ENCODE results near the gene HOXA4. TPM values are rescaled to one million over a fixed set of nuclear protein-coding genes. Genes with fewer than 3 reads are reported as not detected.
A peak's percentile ranks its signal among the peaks of the same experiment; 100 is the strongest.

HOXA4 gene
- total RNA-seq, 1 experiment from 2014 or later = 1.5 TPM

GRCh38 chr7:27132214-27132613, 1.7 kb upstream of the HOXA4 start:
- H3K9me3 ChIP-seq = no peaks in the 10 kb centered on the region
- H3K36me3 ChIP-seq = peaks cover 10% of the 10 kb centered on the region; the same call in 1 of the 2 replicates
- no peak overlapping the region for H3K4me3 ChIP-seq
- no peaks in the 10 kb centered on the region for H3K27me3 ChIP-seq
- no peak for DNase-seq

GRCh38 chr7:27131390-27131819, 848 bp upstream of the HOXA4 start:
- peaks cover 10% of the 10 kb centered on the region; the same call in 1 of the 2 replicates for H3K36me3 ChIP-seq
- no peaks in the 10 kb centered on the region for H3K27me3 ChIP-seq
- H3K4me3 ChIP-seq = peak overlapping the region; percentile 66
- H3K9me3 ChIP-seq = no peaks in the 10 kb centered on the region
- no peak for DNase-seq

GRCh38 chr7:27129729-27130539, 623 bp downstream of the HOXA4 start:
- no peaks in the 10 kb centered on the region for H3K27me3 ChIP-seq
- H3K36me3 ChIP-seq = peaks cover 10% of the 10 kb centered on the region; the same call in 1 of the 2 replicates
- H3K9me3 ChIP-seq = no peaks in the 10 kb centered on the region
- DNase-seq = peak; percentile 63
- H3K4me3 ChIP-seq = peak overlapping the region; percentile 66

GRCh38 chr7:27128776-27129728, 1.5 kb downstream of the HOXA4 start:
- H3K4me3 ChIP-seq = peak overlapping the region; percentile 66
- H3K9me3 ChIP-seq = no peaks in the 10 kb centered on the region
- no peak for DNase-seq
- peaks cover 10% of the 10 kb centered on the region; the same call in 1 of the 2 replicates for H3K36me3 ChIP-seq
- no peaks in the 10 kb centered on the region for H3K27me3 ChIP-seq

GRCh38 chr7:27128034-27128433, 2.5 kb downstream of the HOXA4 start:
- Histone ChIP-seq H3K4me3 (no peak overlapping the region), H3K36me3 (peaks cover 10% of the 10 kb centered on the region; the same call in 1 of the 2 replicates), H3K27me3 (no peaks in the 10 kb centered on the region), H3K9me3 (no peaks in the 10 kb centered on the region)
- DNase-seq = no peak

GRCh38 chr7:27126596-27127327, 3.8 kb downstream of the HOXA4 start:
- DNase-seq = no peak
- no peaks in the 10 kb centered on the region for H3K9me3 ChIP-seq
- H3K4me3 ChIP-seq = no peak overlapping the region
- no peaks in the 10 kb centered on the region for H3K27me3 ChIP-seq
- H3K36me3 ChIP-seq = peaks cover 10% of the 10 kb centered on the region; the same call in 1 of the 2 replicates

GRCh38 chr7:27125986-27126394, 4.6 kb downstream of the HOXA4 start:
- H3K36me3 ChIP-seq = peaks cover 10% of the 10 kb centered on the region; the same call in 1 of the 2 replicates
- no peaks in the 10 kb centered on the region for H3K27me3 ChIP-seq
- no peaks in the 10 kb centered on the region for H3K9me3 ChIP-seq
- H3K4me3 ChIP-seq = no peak overlapping the region
- no peak for DNase-seq

GRCh38 chr7:27124902-27125689, 5.5 kb downstream of the HOXA4 start:
- H3K36me3 ChIP-seq = peaks cover 10% of the 10 kb centered on the region; the same call in 1 of the 2 replicates
- no peak for DNase-seq
- H3K27me3 ChIP-seq = no peaks in the 10 kb centered on the region
- H3K9me3 ChIP-seq = no peaks in the 10 kb centered on the region
- no peak overlapping the region for H3K4me3 ChIP-seq

- DNase-seq = no peak
- Histone ChIP-seq H3K4me3 (no peak overlapping the region), H3K27me3 (no peaks in the 10 kb centered on the region), H3K36me3 (peaks cover 9% of the 10 kb centered on the region; the same call in 1 of the 2 replicates), H3K9me3 (no peaks in the 10 kb centered on the region)
Observed at GRCh38 chr7:27124096-27124901, 6.3 kb downstream of the HOXA4 start.

GRCh38 chr7:27123477-27124053, 7.0 kb downstream of the HOXA4 start:
- H3K36me3 ChIP-seq = peaks cover 2% of the 10 kb centered on the region; the same call in 1 of the 2 replicates
- H3K27me3 ChIP-seq = no peaks in the 10 kb centered on the region
- no peak overlapping the region for H3K4me3 ChIP-seq
- no peaks in the 10 kb centered on the region for H3K9me3 ChIP-seq
- no peak for DNase-seq

GRCh38 chr7:27123007-27123476, 7.5 kb downstream of the HOXA4 start:
- H3K27me3 ChIP-seq = no peaks in the 10 kb centered on the region
- H3K4me3 ChIP-seq = no peak overlapping the region
- H3K36me3 ChIP-seq = no peaks in the 10 kb centered on the region
- DNase-seq = no peak
- no peaks in the 10 kb centered on the region for H3K9me3 ChIP-seq

- Histone ChIP-seq H3K36me3 (no peaks in the 10 kb centered on the region), H3K4me3 (no peak overlapping the region), H3K27me3 (no peaks in the 10 kb centered on the region), H3K9me3 (no peaks in the 10 kb centered on the region)
- no peak for DNase-seq
Observed at GRCh38 chr7:27122077-27122910, 8.3 kb downstream of the HOXA4 start.

GRCh38 chr7:27121684-27122076, 8.9 kb downstream of the HOXA4 start:
- no peak for DNase-seq
- H3K9me3 ChIP-seq = no peaks in the 10 kb centered on the region
- H3K36me3 ChIP-seq = no peaks in the 10 kb centered on the region
- no peaks in the 10 kb centered on the region for H3K27me3 ChIP-seq
- H3K4me3 ChIP-seq = no peak overlapping the region

GRCh38 chr7:27119412-27119911, 11.1 kb downstream of the HOXA4 start:
- H3K9me3 ChIP-seq = no peaks in the 10 kb centered on the region
- no peaks in the 10 kb centered on the region for H3K36me3 ChIP-seq
- no peak for DNase-seq
- H3K4me3 ChIP-seq = no peak overlapping the region
- H3K27me3 ChIP-seq = no peaks in the 10 kb centered on the region
